Glutamatergic neuron (in vitro differentiated cells): Measurements from ENCODE around the gene AMPD3. TPM values are rescaled to one million over a fixed set of nuclear protein-coding genes. Genes with fewer than 3 reads are reported as not detected.
A peak's percentile ranks its signal among the peaks of the same experiment; 100 is the strongest.

Experiments used
- DNase-seq: peaks from one replicate; pipeline ENCODE4 v3.0.0; 2022
- H3K27ac Mint-ChIP-seq: one replicate; pipeline ENCODE4 v1.8.0; 2020; ENCODE audit warnings: mild to moderate bottlenecking, mixed read lengths, inconsistent platforms; ENCODE audit not compliant: unreplicated experiment
- H3K27me3 Mint-ChIP-seq: one replicate; pipeline ENCODE4 v1.8.0; 2020; ENCODE audit warnings: mild to moderate bottlenecking, moderate library complexity, mixed read lengths, inconsistent platforms; ENCODE audit not compliant: unreplicated experiment
- H3K36me3 Mint-ChIP-seq: one replicate; pipeline ENCODE4 v1.8.0; 2020; ENCODE audit warnings: mild to moderate bottlenecking, mixed read lengths, inconsistent platforms; ENCODE audit not compliant: unreplicated experiment
- H3K4me1 Mint-ChIP-seq: one replicate; pipeline ENCODE4 v1.8.0; 2020; ENCODE audit warnings: mild to moderate bottlenecking, low read depth, mixed read lengths, inconsistent platforms; ENCODE audit not compliant: unreplicated experiment
- H3K4me3 Mint-ChIP-seq: one replicate; pipeline ENCODE4 v1.8.0; 2020; ENCODE audit warnings: mild to moderate bottlenecking, mixed read lengths, inconsistent platforms; ENCODE audit not compliant: unreplicated experiment
- H3K9me3 Mint-ChIP-seq: one replicate; pipeline ENCODE4 v1.8.0; 2020; ENCODE audit warnings: mild to moderate bottlenecking, moderate library complexity, mixed read lengths, inconsistent platforms; ENCODE audit not compliant: unreplicated experiment
- CTCF ChIP-seq: fragments of 200-600 bp; sonication (generic); IDR thresholded peaks from one replicate; pipeline ENCODE4 v1.5.0; 2021; ENCODE audit not compliant: partially characterized antibody, unreplicated experiment
- total RNA-seq: library from RNA; stranded (reverse); fragmentation: NEBNext Ultra II Directional; extraction: Animal tissue kit (Norgen Biotek cat#: 25700); gene quantifications from one replicate; pipeline ENCODE4 v1.2.1, GENCODE V29; 2021; ENCODE audit not compliant: unreplicated experiment

The AMPD3 gene
- total RNA-seq, 1 donor from 2014 or later: 0.44 TPM

GRCh38 chr11:10426475-10426874 is 28.6 kb upstream of the AMPD3 start:
- Mint-ChIP-seq H3K4me1 (peaks cover 10% of the 10 kb centered on the region), H3K9me3 (peaks cover 6% of the 10 kb centered on the region), H3K27me3 (peaks cover 11% of the 10 kb centered on the region), H3K27ac (no peak overlapping the region), H3K4me3 (no peak overlapping the region), H3K36me3 (peaks cover 18% of the 10 kb centered on the region)
- TF ChIP-seq CTCF: no peak
- no peak for DNase-seq

- no peak for DNase-seq
- Mint-ChIP-seq H3K27me3 (peaks cover 11% of the 10 kb centered on the region), H3K36me3 (peaks cover 10% of the 10 kb centered on the region), H3K4me1 (peaks cover 10% of the 10 kb centered on the region), H3K27ac (no peak overlapping the region), H3K9me3 (peaks cover 5% of the 10 kb centered on the region), H3K4me3 (no peak overlapping the region)
- TF ChIP-seq CTCF: no peak
Observed at GRCh38 chr11:10428453-10428852, 26.6 kb upstream of the AMPD3 start.

DNA sequence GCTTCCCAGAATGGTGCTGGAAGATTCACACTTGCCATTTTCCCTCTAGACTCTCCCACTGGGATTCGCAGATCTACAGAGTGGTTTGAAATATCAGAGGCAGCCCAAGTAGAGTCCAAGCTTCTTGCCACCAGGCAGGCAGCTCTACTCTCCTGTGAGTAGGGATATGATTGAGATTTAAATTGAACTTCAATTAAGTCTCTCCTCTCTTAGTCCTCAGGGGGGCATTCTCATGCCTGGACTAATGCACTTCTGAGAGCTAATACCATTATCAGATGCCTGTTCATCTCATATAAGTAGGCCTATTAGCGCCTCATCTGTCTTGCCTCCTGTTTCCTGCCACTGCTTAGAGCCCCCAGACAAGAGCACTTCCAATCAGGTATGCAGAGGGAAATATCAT is 25.5 kb upstream of the AMPD3 start:
- no peak overlapping the region for H3K4me3 Mint-ChIP-seq
- H3K27ac Mint-ChIP-seq: peak overlapping the region; percentile 79
- peaks cover 5% of the 10 kb centered on the region for H3K9me3 Mint-ChIP-seq
- peaks cover 10% of the 10 kb centered on the region for H3K4me1 Mint-ChIP-seq
- no peak for TF ChIP-seq CTCF
- peaks cover 8% of the 10 kb centered on the region for H3K36me3 Mint-ChIP-seq
- peaks cover 11% of the 10 kb centered on the region for H3K27me3 Mint-ChIP-seq
- peak; percentile 32 for DNase-seq

DNA sequence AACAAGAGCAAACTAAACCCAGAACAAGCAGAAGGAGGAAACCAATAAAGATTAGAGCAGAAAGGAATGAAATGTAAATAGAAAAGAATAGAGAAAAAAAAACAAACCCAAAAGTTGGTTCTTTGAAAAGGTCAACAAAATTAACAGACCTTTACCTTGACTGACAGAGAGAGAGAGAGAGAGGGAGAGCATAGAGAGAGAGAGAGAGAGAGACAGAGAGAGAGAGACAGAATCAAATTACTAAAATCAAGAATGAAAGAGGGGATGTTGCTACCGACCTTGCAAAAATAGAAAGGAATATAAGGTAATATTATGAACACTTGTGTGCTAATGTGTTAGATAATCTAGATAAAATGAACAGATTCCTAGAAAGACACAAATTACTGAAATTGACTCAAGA is 22.6 kb upstream of the AMPD3 start:
- H3K36me3 Mint-ChIP-seq: peaks cover 4% of the 10 kb centered on the region
- no peak overlapping the region for H3K27ac Mint-ChIP-seq
- H3K27me3 Mint-ChIP-seq: peaks cover 9% of the 10 kb centered on the region
- H3K4me3 Mint-ChIP-seq: no peak overlapping the region
- H3K9me3 Mint-ChIP-seq: peaks cover 3% of the 10 kb centered on the region
- H3K4me1 Mint-ChIP-seq: peaks cover 10% of the 10 kb centered on the region
- TF ChIP-seq CTCF: no peak
- DNase-seq: no peak

DNA sequence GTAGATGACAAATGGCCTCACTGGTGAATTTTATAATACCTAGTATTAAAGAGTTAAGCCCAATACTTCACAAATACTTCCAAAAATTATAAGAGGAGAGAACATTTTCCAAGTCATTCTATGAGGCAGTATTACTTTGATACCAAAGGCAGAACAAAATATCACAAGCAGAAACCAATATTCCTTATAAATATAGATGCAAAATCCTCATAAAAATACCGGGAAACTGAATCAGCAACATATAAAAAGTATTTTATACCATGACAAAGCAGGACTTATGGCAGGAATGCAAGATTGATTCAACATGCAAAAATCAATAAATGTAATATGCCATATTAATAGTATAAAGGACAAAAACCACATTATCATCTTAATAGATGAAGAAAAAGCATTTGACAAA is 22.1 kb upstream of the AMPD3 start:
- Mint-ChIP-seq H3K4me1 (peaks cover 10% of the 10 kb centered on the region), H3K9me3 (peaks cover 3% of the 10 kb centered on the region), H3K27ac (no peak overlapping the region), H3K27me3 (peaks cover 9% of the 10 kb centered on the region), H3K36me3 (peaks cover 4% of the 10 kb centered on the region), H3K4me3 (no peak overlapping the region)
- TF ChIP-seq CTCF: no peak
- DNase-seq: no peak
